K562 (cell line): ENCODE data around the gene GBF1. TPM values are rescaled to one million over a fixed set of nuclear protein-coding genes. Genes with fewer than 3 reads are reported as not detected.

Experiments
- ATAC-seq: fragments of 200-7000 bp; cut with Tn5 transposase; 3 replicates; pipeline ENCODE4 v1.9.1; 2020; ENCODE audit warnings: moderate library complexity
- BruUV-seq: library from RNA; stranded (reverse); fragments of 400-500 nt; replicated peaks from 2 replicates; lab custom pipeline; 2021; lab: Mats Ljungman, UMichigan
- CTCF ChIA-PET: fragments of 300-600 bp; formaldehyde crosslinking; extraction: SDS; loops from one replicate; lab custom pipeline; 2021; ENCODE audit warnings: low intra/inter-chr PET ratio; lab: Yijun Ruan, JAX
- POLR2A ChIA-PET: fragments of 300-600, 350-650 bp; sonication (Branson Sonifier 250); formaldehyde crosslinking; extraction: SDS; loops from one replicate; lab custom pipeline; 2021; ENCODE audit warnings: antibody characterized with exemption, inconsistent platforms; lab: Yijun Ruan, JAX
- DNase-seq, 4 experiments: peaks; one replicate each; pipeline versions ENCODE4 v3.0.0 to v3.0.0-alpha.2; 2011 to 2018; ENCODE audit warnings: low spot score in 3 of 4, mixed read lengths in 3 of 4; ENCODE audit errors: extremely low read depth in 1 of 4
- FAIRE-seq: peaks from 2 replicates; lab custom pipeline; 2011; peaks lifted over from hg19 to GRCh38; lab: Jason Lieb, UNC
- H2AFZ ChIP-seq: 2 replicates; pipeline ENCODE4 v1.6.0; 2011; ENCODE audit warnings: low read depth, low read length, control low read depth, inconsistent platforms
- H3K27ac ChIP-seq: fragments of 200-600 bp; 3 replicates; pipeline ENCODE4 v1.8.0; 2011; ENCODE audit warnings: low read depth, mild to moderate bottlenecking, control low read depth, inconsistent platforms, low read length, moderate library complexity, mixed read lengths; ENCODE audit errors: extremely low read depth
- H3K27me3 ChIP-seq, 2 experiments: fragments of 300-600 bp in 1 of 2; 2 replicates in 1 of 2; 3 replicates in 1 of 2; pipeline versions ENCODE4 v1.6.0 to v1.8.0; 2011; ENCODE audit warnings: inconsistent platforms in 2 of 2, low read length in 2 of 2, mild to moderate bottlenecking in 1 of 2, mixed read lengths in 1 of 2, moderate library complexity in 1 of 2; ENCODE audit not compliant: control insufficient read depth in 2 of 2, insufficient read depth in 2 of 2
- H3K36me3 ChIP-seq: fragments of 300-600 bp; 3 replicates; pipeline ENCODE4 v1.8.0; 2011; ENCODE audit warnings: mild to moderate bottlenecking, low read length, inconsistent platforms; ENCODE audit not compliant: control insufficient read depth, insufficient read depth
- H3K4me1 ChIP-seq, 2 experiments: fragments of 200-600 bp in 1 of 2; replicated peaks in 1 of 2; 2 replicates in 1 of 2; 3 replicates in 1 of 2; pipeline versions ENCODE4 v1.5.1 to v1.8.0; 2011; ENCODE audit warnings: inconsistent platforms in 2 of 2, low read length in 2 of 2, mild to moderate bottlenecking in 1 of 2, mixed read lengths in 1 of 2, moderate library complexity in 1 of 2; ENCODE audit not compliant: control insufficient read depth in 2 of 2, insufficient read depth in 2 of 2
- H3K4me2 ChIP-seq: 2 replicates; pipeline ENCODE4 v1.6.1; 2011; ENCODE audit warnings: low read length, control low read depth, inconsistent platforms, mixed read lengths; ENCODE audit not compliant: insufficient read depth
- H3K4me3 ChIP-seq: fragments of 200-600 bp; sonication (generic), shearing (Covaris generic); 2 replicates; pipeline ENCODE4 v1.5.1; 2016; ENCODE audit warnings: control low read depth, inconsistent platforms
- H3K79me2 ChIP-seq: fragments of 200-600 bp; 3 replicates; pipeline ENCODE4 v1.8.0; 2011; ENCODE audit warnings: low read length, inconsistent platforms; ENCODE audit not compliant: control insufficient read depth, insufficient read depth
- H3K9ac ChIP-seq, 2 experiments: 2 replicates each; pipeline versions ENCODE4 v1.6.0 to v1.6.1; 2011; ENCODE audit warnings: low read depth in 2 of 2, low read length in 2 of 2, control low read depth in 1 of 2, inconsistent platforms in 1 of 2, mild to moderate bottlenecking in 1 of 2, mixed read lengths in 1 of 2; ENCODE audit not compliant: insufficient read depth in 1 of 2
- H3K9me1 ChIP-seq: one replicate; pipeline ENCODE4 v1.6.0; 2011; ENCODE audit warnings: inconsistent platforms, mild to moderate bottlenecking, low read length, moderate library complexity; ENCODE audit not compliant: control insufficient read depth, insufficient read depth
- H3K9me3 ChIP-seq: replicated peaks from 2 replicates; pipeline ENCODE4 v1.5.1; 2011; ENCODE audit warnings: low read depth, low read length, inconsistent platforms; ENCODE audit not compliant: control insufficient read depth, insufficient read depth
- H4K20me1 ChIP-seq: replicated peaks from 2 replicates; pipeline ENCODE4 v1.6.1; 2011; ENCODE audit warnings: low read length, inconsistent platforms, mixed read lengths; ENCODE audit not compliant: control insufficient read depth, insufficient read depth
- FOXM1 ChIP-seq, 2 experiments: fragments of 450-650 bp in 1 of 2; sonication (generic) in 1 of 2; formaldehyde crosslinking in 1 of 2; IDR thresholded peaks; 2 replicates each; pipeline versions ENCODE4 v1.6.1 to v1.9.0; 2017 to 2022; ENCODE audit warnings: low read depth in 2 of 2, mild to moderate bottlenecking in 2 of 2, missing genetic modification reagents in 1 of 2, moderate library complexity in 1 of 2
- HMG20A ChIP-seq: fragments of 450-650 bp; formaldehyde crosslinking; conservative IDR thresholded peaks from 2 replicates; pipeline ENCODE4 v1.4.0; 2020; ENCODE audit warnings: mild to moderate bottlenecking, mixed read lengths
- KDM2B ChIP-seq: fragments of 250-450 bp; sonication (Bioruptor Pico); IDR thresholded peaks from 2 replicates; pipeline ENCODE4 v1.8.0; 2021; ENCODE audit warnings: mild to moderate bottlenecking, moderate library complexity
- NEUROD1 ChIP-seq: fragments of 150-350 bp; IDR thresholded peaks from 2 replicates; pipeline ENCODE4 v1.6.1; 2014; ENCODE audit warnings: borderline replicate concordance, low read length, low read depth; ENCODE audit not compliant: partially characterized antibody
- NR4A1 ChIP-seq, 2 experiments: fragments of 250-450 bp in 1 of 2; fragments of 450-650 bp in 1 of 2; sonication (Bioruptor Pico) in 1 of 2; IDR thresholded peaks; 2 replicates each; pipeline versions ENCODE4 v1.4.0 to v1.6.1; 2016 to 2020; ENCODE audit warnings: mild to moderate bottlenecking in 2 of 2, missing compliant biosample characterization in 1 of 2, missing genetic modification characterization in 1 of 2, moderate library complexity in 1 of 2
- NRF1 ChIP-seq, 2 experiments: fragments of 450-650 bp; IDR thresholded peaks in 1 of 2; conservative IDR thresholded peaks in 1 of 2; 2 replicates each; pipeline ENCODE4 v1.6.1; 2014; ENCODE audit warnings: mild to moderate bottlenecking in 2 of 2
- RFX1 ChIP-seq: fragments of 450-650 bp; IDR thresholded peaks from 2 replicates; pipeline ENCODE4 v1.6.1; 2016; ENCODE audit warnings: mild to moderate bottlenecking, moderate library complexity
- SRSF3 ChIP-seq: fragments of 200-400 bp; formaldehyde crosslinking; IDR thresholded peaks from 2 replicates; pipeline ENCODE4 v1.6.1; 2016; ENCODE audit warnings: mild to moderate bottlenecking, low read length, moderate library complexity; ENCODE audit not compliant: insufficient read depth
- ZFX ChIP-seq: sonication (generic); formaldehyde crosslinking; IDR thresholded peaks from 2 replicates; pipeline ENCODE4 v1.8.0; 2022; ENCODE audit warnings: mild to moderate bottlenecking, missing genetic modification reagents, moderate library complexity
- ZNF174 ChIP-seq: fragments of 250-450 bp; sonication (Bioruptor Pico); IDR thresholded peaks from 2 replicates; pipeline ENCODE4 v1.4.0; 2020; ENCODE audit warnings: mild to moderate bottlenecking
- WGBS: fragments of 100-300 bp; shearing (Covaris generic); methylation state at CpG from one replicate; pipeline ENCODE4 v1.1.6; 2016; ENCODE audit warnings: low coverage, mixed read lengths; ENCODE audit not compliant: insufficient coverage; ENCODE audit errors: missing lambda C conversion rate; 5-methylcytosine and 5-hydroxymethylcytosine counted together
- in situ Hi-C: fragments of 300-500 bp; cut with MboI; formaldehyde crosslinking; loops from 4 replicates; pipeline ENCODE4 v1.15.0; 2018; ENCODE audit warnings: inconsistent platforms, mixed read lengths
- intact Hi-C: fragments of 100-400 bp; cut with micrococcal nuclease; formaldehyde crosslinking; loops from 2 replicates; pipeline ENCODE4 v1.14.2; 2022
- polyA plus RNA-seq, 8 experiments: library from polyadenylated mRNA; depleted of rRNA in 4 of 8; stranded (reverse) in 5 of 8; unstranded in 3 of 8; fragments of >200 nt; fragmentation: Nextera tagmentation in 2 of 8; fragmentation: Illumina TruSeq in 1 of 8; extraction: Ambion mirVana in 2 of 8; extraction: Trizol in 1 of 8; gene quantifications; 2 replicates each; pipeline versions ENCODE4 v1.2.1 to v1.2.3, GENCODE V29; 2011 to 2014; ENCODE audit warnings: inconsistent platforms in 1 of 8, missing spikeins in 1 of 8
- total RNA-seq, 7 experiments: library from RNA; depleted of rRNA in 6 of 7; stranded (reverse); fragments of >200 nt in 6 of 7; fragmentation: Illumina TruSeq in 2 of 7; extraction: Trizol in 2 of 7; gene quantifications; 2 replicates each; pipeline versions ENCODE4 v1.2.1 to v1.2.3, GENCODE V29; 2011 to 2021; ENCODE audit warnings: low replicate concordance in 1 of 7
- TF ChIP-seq, protein P1 (sequence below): fragments of 150-350 bp; conservative IDR thresholded peaks from 2 replicates; pipeline ENCODE4 v1.6.1; 2014; ENCODE audit warnings: low read length

The GBF1 gene
- total and polyA plus RNA-seq, 9 of the 15 experiments (the other 6 are each of a cell fraction or from before 2014, with no cell fraction given): 0.69 to 28.0 (median 10.3) TPM

DNA sequence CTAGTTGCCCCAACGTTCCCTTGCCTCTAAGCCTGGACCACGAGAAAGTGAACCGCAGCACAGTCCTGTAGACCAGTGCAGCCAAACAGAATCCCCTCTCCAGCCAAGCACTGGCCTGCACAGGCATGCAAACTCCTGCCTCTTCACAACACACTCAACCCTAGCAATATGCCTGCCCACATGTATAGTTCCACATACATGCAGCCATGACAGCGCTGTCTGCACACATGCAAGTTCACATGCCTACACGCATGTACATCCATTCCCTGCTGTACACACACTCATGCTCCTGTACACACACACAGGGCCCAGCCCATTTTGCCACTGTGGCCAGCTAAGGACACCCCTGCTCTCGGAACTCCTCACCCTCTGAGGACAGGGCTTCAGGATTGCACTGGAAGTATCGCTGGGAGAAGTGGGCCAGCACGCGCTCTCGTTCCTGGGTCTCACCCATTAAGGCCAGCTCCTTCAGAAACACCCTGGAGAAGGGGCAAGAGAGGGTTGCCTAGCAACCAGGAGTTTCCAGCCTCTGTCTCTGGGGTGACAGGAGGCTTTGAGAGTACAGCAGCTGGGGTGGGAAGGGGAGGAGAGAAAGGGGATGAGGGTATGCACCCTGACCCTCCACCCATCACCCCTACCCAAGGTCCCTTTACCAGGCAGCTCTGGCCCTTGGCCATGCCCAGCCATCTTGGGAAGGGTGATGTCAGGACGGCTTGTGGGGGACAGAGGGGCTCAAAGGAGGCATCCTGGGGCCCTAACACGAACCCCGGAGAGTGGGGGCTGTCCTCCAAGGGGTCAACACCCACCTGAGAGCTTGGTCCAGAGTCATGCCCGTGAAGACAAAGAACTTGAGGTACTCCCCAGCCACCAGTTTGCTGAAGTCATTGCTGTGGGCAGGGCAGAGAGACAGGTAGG is 166.3 kb downstream of the GBF1 start:
- in situ Hi-C loops (no loop called here), intact Hi-C loops (no loop called here)
- H3K27me3 ChIP-seq: peaks cover 10 to 49% of the 10 kb centered on the region in 2 experiments; a peak in 3 of 5 replicates
- peaks cover 0 to 34% of the 10 kb centered on the region in 2 experiments; a peak in 3 of 5 replicates for H3K4me1 ChIP-seq
- FAIRE-seq: no peak
- no peaks in the 10 kb centered on the region for H3K9me3 ChIP-seq
- H3K9ac ChIP-seq: no peak overlapping the region
- TF ChIP-seq RFX1 (peak; percentile 79), ZNF174 (CRISPR knock-in tag) (no peak)
- no peaks in the 10 kb centered on the region for H3K36me3 ChIP-seq
- ChIA-PET POLR2A (interaction anchor here (0.6 to 1.4 kb wide), 2 partner anchors 11 to 254 kb away, joined by 3 read pairs; no protein-coding TSS in a partner anchor), CTCF (no interaction called here)
- no peaks in the 10 kb centered on the region for H3K79me2 ChIP-seq
- no peak overlapping the region for H3K27ac ChIP-seq
- WGBS: 16% methylated on average over 14 of the region's 14 CpGs
- H3K4me3 ChIP-seq: no peak overlapping the region
- no TSS peak for BruUV-seq
- no peak for DNase-seq
- no peak for ATAC-seq
- H3K4me2 ChIP-seq: no peak overlapping the region
- H2AFZ ChIP-seq: no peak overlapping the region
- H4K20me1 ChIP-seq: no peaks in the 10 kb centered on the region
- H3K9me1 ChIP-seq: no peaks in the 10 kb centered on the region

DNA sequence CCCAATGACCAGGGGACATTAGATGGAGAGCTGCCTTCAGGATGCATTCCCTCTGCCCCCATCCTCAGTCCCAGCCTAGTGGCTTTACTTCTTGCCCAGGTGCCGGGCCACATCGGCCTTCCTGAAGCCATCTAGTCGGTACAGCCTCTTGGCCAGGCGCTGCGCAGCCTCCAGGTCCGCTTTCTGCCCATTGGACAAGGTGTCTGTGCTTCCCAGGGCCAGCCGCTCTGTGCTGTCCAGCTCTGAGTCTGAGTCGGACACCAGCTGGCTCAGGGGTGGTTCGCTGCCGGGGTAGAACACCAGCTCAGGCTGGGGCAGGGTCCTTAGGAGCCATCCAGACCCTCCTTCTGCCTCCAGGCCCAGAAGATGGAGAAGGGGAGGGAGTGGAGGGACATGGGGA is 167.0 kb downstream of the GBF1 start:
- Histone ChIP-seq H2AFZ (no peak overlapping the region), H3K9me1 (no peaks in the 10 kb centered on the region), H3K27ac (no peak overlapping the region), H3K27me3 (peaks cover 10 to 49% of the 10 kb centered on the region in 2 experiments; a peak in 3 of 5 replicates), H3K36me3 (no peaks in the 10 kb centered on the region), H3K79me2 (no peaks in the 10 kb centered on the region), H3K4me2 (no peak overlapping the region), H3K4me1 (peaks cover 0 to 37% of the 10 kb centered on the region in 2 experiments; a peak in 3 of 5 replicates), H3K4me3 (no peak overlapping the region), H3K9me3 (no peaks in the 10 kb centered on the region), H3K9ac (no peak overlapping the region; a peak in 1 of 4 replicates), H4K20me1 (no peaks in the 10 kb centered on the region)
- FAIRE-seq: no peak
- ChIA-PET CTCF (no interaction called here), POLR2A (interaction anchor here (0.8 to 1.4 kb wide), 2 partner anchors 9 to 10 kb away, joined by 3 read pairs; no protein-coding TSS in a partner anchor)
- 19% methylated on average over 6 of the region's 10 CpGs for WGBS
- no peak for DNase-seq
- in situ Hi-C loops (no loop called here), intact Hi-C loops (no loop called here)
- no TSS peak for BruUV-seq
- no peak for ATAC-seq
- TF ChIP-seq NRF1 (conservative IDR thresholded peaks at IDR 0.05 in 1 of 2, IDR thresholded peaks at IDR 0.05 in 1 of 2) (no peak; a peak in 1 of 4 replicates), KDM2B (CRISPR knock-in tag) (no peak), HMG20A (CRISPR knock-in tag) (no peak), NR4A1 (CRISPR knock-in tag; IDR thresholded peaks at IDR 0.05) (no peak), NR4A1 (tag; IDR thresholded peaks at IDR 0.05) (no peak), NEUROD1 (no peak), ZFX (CRISPR knock-in tag) (no peak), FOXM1 (IDR thresholded peaks at IDR 0.05; ENCODE audit: low read depth) (no peak), FOXM1 (CRISPR knock-in tag; IDR thresholded peaks at IDR 0.05; ENCODE audit: low read depth) (no peak), SRSF3 (no peak)
- TF ChIP-seq, protein P1, sequence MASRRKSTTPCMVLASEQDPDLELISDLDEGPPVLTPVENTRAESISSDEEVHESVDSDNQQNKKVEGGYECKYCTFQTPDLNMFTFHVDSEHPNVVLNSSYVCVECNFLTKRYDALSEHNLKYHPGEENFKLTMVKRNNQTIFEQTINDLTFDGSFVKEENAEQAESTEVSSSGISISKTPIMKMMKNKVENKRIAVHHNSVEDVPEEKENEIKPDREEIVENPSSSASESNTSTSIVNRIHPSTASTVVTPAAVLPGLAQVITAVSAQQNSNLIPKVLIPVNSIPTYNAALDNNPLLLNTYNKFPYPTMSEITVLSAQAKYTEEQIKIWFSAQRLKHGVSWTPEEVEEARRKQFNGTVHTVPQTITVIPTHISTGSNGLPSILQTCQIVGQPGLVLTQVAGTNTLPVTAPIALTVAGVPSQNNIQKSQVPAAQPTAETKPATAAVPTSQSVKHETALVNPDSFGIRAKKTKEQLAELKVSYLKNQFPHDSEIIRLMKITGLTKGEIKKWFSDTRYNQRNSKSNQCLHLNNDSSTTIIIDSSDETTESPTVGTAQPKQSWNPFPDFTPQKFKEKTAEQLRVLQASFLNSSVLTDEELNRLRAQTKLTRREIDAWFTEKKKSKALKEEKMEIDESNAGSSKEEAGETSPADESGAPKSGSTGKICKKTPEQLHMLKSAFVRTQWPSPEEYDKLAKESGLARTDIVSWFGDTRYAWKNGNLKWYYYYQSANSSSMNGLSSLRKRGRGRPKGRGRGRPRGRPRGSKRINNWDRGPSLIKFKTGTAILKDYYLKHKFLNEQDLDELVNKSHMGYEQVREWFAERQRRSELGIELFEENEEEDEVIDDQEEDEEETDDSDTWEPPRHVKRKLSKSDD: no peak
